Transverse colon (tissue), 4 donors: Measurements from ENCODE around the gene GLP1R. TPM values are rescaled to one million over a fixed set of nuclear protein-coding genes. Genes with fewer than 3 reads are reported as not detected.

Experiments used
- DNase-seq: peaks from one replicate; pipeline ENCODE4 v3.0.0-alpha.2; 2019
- H3K27ac ChIP-seq, 4 donors: fragments of 200-600 bp; sonication (generic); 2 replicates each; pipeline ENCODE4 v1.5.1; 2016 to 2018; ENCODE audit warnings: inconsistent platforms in 4 of 4
- H3K27me3 ChIP-seq: fragments of 200-600 bp; sonication (generic); 2 replicates; pipeline ENCODE4 v1.5.1; 2017; ENCODE audit warnings: inconsistent platforms
- H3K36me3 ChIP-seq, 4 donors: fragments of 200-600 bp; sonication (generic); 2 replicates each; pipeline ENCODE4 v1.5.1; 2017 to 2019; ENCODE audit warnings: inconsistent platforms in 4 of 4
- H3K4me1 ChIP-seq, 4 donors: fragments of 200-600 bp; sonication (generic); 2 replicates each; pipeline ENCODE4 v1.5.1; 2017 to 2020; ENCODE audit warnings: inconsistent platforms in 4 of 4
- H3K4me3 ChIP-seq, 4 donors: fragments of 200-600 bp; sonication (generic); 1 replicate in 1 of 4; 2 replicates in 3 of 4; pipeline versions ENCODE4 v1.5.1 to v1.6.1; 2017 to 2019; ENCODE audit warnings: inconsistent platforms in 4 of 4
- H3K9me3 ChIP-seq, 2 donors: fragments of 200-600 bp; sonication (generic); 2 replicates each; pipeline ENCODE4 v1.5.1; 2017 to 2019; ENCODE audit warnings: inconsistent platforms in 2 of 2
- EP300 ChIP-seq: sonication (generic); formaldehyde crosslinking; IDR thresholded peaks from one replicate; pipeline ENCODE4 v1.6.1; 2017; ENCODE audit warnings: antibody characterized with exemption, low read depth
- POLR2A ChIP-seq: fragments of 450-650 bp; IDR thresholded peaks from one replicate; pipeline ENCODE4 v1.6.1; 2016; ENCODE audit warnings: antibody characterized with exemption, mild to moderate bottlenecking, moderate library complexity
- POLR2AphosphoS5 ChIP-seq, 3 donors: sonication (generic); formaldehyde crosslinking; IDR thresholded peaks; one replicate each; pipeline ENCODE4 v1.6.1; 2016; ENCODE audit warnings: antibody characterized with exemption in 3 of 3
- WGBS, 2 donors: methylation state at CpG; one replicate each; pipeline ENCODE4 v1.1.5; 2018; ENCODE audit warnings: low coverage in 1 of 2; 5-methylcytosine and 5-hydroxymethylcytosine counted together
- in situ Hi-C, 4 donors: fragments of 200-750 bp; cut with MboI; loops; one replicate each; pipeline versions ENCODE4 v1.15.0 to v1.15.1; 2017; ENCODE audit warnings: low sequenced_read_pairs in 3 of 4, low pct_ligation_motif_present in 1 of 4, low pct_unique_long_range_greater_than_20kb in 1 of 4
- intact Hi-C: fragments of 100-400 bp; cut with DNase I; formaldehyde crosslinking; loops from one replicate; pipeline ENCODE4 v1.15.1; 2023; ENCODE audit warnings: low total_unique reads
- total RNA-seq, 4 donors: library from RNA; depleted of rRNA; stranded (reverse); fragments of >200 nt; gene quantifications; one replicate each; pipeline ENCODE4 v1.1.0, GENCODE V29; 2016
- TF ChIP-seq, protein P1 (sequence below), 5 experiments: fragments of 200-600 bp in 3 of 5; fragments of 450-650 bp in 2 of 5; sonication (generic) in 3 of 5; IDR thresholded peaks; 1 replicate in 2 of 5; 2 replicates in 3 of 5; pipeline ENCODE4 v1.5.1; 2016 to 2017; ENCODE audit warnings: antibody characterized with exemption in 5 of 5, inconsistent platforms in 3 of 5, mild to moderate bottlenecking in 2 of 5, moderate library complexity in 1 of 5

The GLP1R gene
- total RNA-seq, 4 donors from 2014 or later: not detected

DNA sequence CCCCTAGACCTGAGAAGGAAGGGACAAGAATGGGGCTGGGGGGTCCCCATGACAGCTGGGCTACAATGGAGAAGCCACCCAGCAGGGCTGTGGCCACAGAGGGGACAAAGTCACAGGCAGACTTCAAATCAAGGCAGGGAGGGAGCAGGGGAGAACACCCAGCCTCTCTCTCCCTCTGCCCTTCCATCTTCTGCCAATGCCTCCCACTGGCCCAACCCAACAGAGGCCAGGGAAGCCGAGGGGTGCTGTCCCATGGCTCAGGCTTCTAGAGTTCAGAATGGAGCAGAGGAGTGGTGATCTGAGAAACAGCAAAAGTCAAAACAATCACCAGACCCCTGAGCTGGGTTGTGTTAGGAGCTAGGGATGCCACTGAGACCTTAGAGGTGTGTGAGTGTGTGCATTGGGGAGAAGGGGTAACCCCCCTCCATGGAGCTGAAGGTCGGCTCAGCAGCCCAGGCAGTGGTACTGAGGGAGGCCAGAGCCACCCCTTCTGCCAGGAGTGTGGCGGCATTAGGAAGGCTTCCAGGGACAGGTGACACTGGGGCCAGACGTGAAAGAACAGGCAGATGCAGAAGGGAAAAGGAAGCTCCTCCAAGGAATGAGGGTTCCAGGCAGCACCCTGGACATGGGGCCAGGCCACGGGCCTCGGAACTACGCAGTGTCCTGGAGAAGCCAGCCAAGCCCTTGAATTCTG lies 12.0 kb downstream of the GLP1R start:
- no peak for DNase-seq
- 69 to 80% methylated on average over 1 to 7 of the region's 7 CpGs for WGBS, 2 donors
- intact Hi-C loops: no loop called here
- Histone ChIP-seq H3K27me3 (peaks cover 7% of the 10 kb centered on the region), H3K4me3 (no peak overlapping the region), H3K9me3 (no peaks in the 10 kb centered on the region), H3K27ac (no peak overlapping the region), H3K36me3 (no peaks in the 10 kb centered on the region), H3K4me1 (peaks cover 0 to 3% (median 1%) of the 10 kb centered on the region in 4 donors)
- in situ Hi-C loops: no loop called here
- TF ChIP-seq POLR2A (no peak), POLR2AphosphoS5 (IDR thresholded peaks at IDR 0.05) (no peak), EP300 (no peak)
- TF ChIP-seq, protein P1, sequence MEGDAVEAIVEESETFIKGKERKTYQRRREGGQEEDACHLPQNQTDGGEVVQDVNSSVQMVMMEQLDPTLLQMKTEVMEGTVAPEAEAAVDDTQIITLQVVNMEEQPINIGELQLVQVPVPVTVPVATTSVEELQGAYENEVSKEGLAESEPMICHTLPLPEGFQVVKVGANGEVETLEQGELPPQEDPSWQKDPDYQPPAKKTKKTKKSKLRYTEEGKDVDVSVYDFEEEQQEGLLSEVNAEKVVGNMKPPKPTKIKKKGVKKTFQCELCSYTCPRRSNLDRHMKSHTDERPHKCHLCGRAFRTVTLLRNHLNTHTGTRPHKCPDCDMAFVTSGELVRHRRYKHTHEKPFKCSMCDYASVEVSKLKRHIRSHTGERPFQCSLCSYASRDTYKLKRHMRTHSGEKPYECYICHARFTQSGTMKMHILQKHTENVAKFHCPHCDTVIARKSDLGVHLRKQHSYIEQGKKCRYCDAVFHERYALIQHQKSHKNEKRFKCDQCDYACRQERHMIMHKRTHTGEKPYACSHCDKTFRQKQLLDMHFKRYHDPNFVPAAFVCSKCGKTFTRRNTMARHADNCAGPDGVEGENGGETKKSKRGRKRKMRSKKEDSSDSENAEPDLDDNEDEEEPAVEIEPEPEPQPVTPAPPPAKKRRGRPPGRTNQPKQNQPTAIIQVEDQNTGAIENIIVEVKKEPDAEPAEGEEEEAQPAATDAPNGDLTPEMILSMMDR (IDR thresholded peaks at IDR 0.05): no peak

DNA sequence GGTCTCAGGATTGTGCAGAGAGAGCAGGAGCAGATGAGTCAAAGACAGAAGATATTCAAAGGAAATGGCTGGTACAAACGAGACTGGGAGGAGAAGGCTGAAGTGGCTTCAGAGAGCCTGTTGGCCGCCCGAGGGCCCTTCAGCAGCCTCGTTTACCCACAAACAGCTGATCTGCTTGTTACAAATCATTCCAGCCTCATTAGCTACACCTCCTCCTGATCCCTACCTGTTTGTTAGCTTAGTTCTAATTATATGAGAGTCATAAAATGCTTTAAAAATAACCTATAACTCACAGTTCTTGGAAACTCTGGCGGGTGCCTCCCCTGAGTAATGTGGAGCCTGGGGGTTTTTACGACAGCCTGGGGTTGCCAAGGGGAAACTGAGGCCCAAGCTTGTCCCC lies 12.6 kb downstream of the GLP1R start:
- Histone ChIP-seq H3K9me3 (no peaks in the 10 kb centered on the region), H3K27ac (no peak overlapping the region), H3K4me3 (no peak overlapping the region), H3K36me3 (no peaks in the 10 kb centered on the region), H3K4me1 (peaks cover 0 to 3% (median 1%) of the 10 kb centered on the region in 4 donors), H3K27me3 (peaks cover 7% of the 10 kb centered on the region)
- TF ChIP-seq EP300 (no peak), POLR2A (no peak), POLR2AphosphoS5 (IDR thresholded peaks at IDR 0.05) (no peak)
- TF ChIP-seq, protein P1 (IDR thresholded peaks at IDR 0.05): no peak
- WGBS, 2 donors: 20 to 33% methylated on average over 4 to 6 of the region's 6 CpGs
- in situ Hi-C loops (no loop called here), intact Hi-C loops (no loop called here)
- no peak for DNase-seq

DNA sequence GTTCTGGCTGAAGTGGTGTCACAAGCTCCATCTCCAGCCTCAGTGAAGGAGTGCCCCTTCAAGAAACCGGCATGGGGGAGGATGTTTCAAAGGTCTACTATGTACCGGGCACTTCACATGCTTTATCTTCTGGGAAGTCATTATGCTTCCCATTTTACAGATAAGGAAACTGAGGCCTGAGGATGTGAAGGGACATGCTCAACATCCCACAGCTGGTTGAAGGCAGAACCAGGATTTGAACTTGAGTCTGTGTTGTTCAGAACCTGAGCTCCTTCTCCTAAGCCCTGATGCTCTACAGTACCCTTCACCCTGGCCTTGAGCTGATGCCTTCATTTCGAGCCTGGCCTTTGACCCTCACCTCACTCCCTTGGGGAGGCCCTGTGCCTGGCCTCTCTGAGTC lies 13.0 kb downstream of the GLP1R start:
- H3K4me1 ChIP-seq: peaks cover 0 to 3% (median 1%) of the 10 kb centered on the region in 4 donors
- 56% methylated on average over 3 of the region's 3 CpGs; no CpG with 5 or more reads in 1 of the 2 donors for WGBS, 2 donors
- in situ Hi-C loops: no loop called here
- DNase-seq: no peak
- intact Hi-C loops: no loop called here
- no peaks in the 10 kb centered on the region for H3K9me3 ChIP-seq
- no peak for TF ChIP-seq EP300
- no peak for TF ChIP-seq POLR2AphosphoS5 (IDR thresholded peaks at IDR 0.05)
- TF ChIP-seq, protein P1 (IDR thresholded peaks at IDR 0.05): no peak
- TF ChIP-seq POLR2A: no peak
- H3K27ac ChIP-seq: no peak overlapping the region
- no peak overlapping the region for H3K4me3 ChIP-seq
- peaks cover 7% of the 10 kb centered on the region for H3K27me3 ChIP-seq
- H3K36me3 ChIP-seq: no peaks in the 10 kb centered on the region

DNA sequence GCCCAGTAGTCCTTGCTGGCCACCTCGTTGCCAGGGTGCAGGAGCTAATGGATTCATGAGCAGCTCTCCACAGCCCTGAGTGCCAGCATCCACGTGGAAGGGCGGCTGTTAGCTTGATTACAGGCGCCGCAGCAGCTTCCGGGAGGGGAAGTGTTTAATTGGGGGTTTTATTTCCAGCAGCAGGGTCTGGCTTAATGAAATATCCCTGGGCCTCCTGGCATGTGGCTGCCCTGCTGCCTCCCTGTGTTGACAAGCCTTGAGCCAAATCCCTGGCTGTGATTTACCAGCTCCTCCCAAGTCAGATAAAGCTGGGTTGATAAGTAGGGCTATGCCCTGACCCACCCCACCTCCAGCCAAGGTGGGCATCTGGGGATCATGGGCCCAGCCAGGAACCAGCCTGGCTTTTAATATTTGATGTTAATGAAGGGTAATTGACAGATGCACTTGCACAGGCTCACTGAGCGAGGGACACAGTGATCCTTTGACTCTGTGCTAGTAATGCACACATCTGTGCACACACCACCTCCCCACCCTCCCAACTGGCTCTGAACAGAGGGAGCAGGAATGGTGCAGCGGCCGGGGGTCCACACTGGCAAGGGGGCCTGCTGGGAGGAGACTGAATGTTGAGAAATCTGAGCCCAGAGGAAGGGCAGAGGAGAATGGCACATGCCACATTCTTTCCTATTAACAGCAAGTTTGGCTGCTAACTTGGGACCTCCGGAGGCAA lies 13.6 kb downstream of the GLP1R start:
- H3K9me3 ChIP-seq: no peaks in the 10 kb centered on the region
- no peak overlapping the region for H3K4me3 ChIP-seq
- peaks cover 7% of the 10 kb centered on the region for H3K27me3 ChIP-seq
- intact Hi-C loops (no loop called here), in situ Hi-C loops (no loop called here)
- H3K36me3 ChIP-seq: no peaks in the 10 kb centered on the region
- H3K4me1 ChIP-seq: peaks cover 0 to 3% (median 1%) of the 10 kb centered on the region in 4 donors
- no peak overlapping the region for H3K27ac ChIP-seq
- WGBS, 2 donors: 49 to 60% methylated on average over 1 to 9 of the region's 10 CpGs
- TF ChIP-seq EP300 (no peak), POLR2AphosphoS5 (IDR thresholded peaks at IDR 0.05) (no peak), POLR2A (no peak)
- TF ChIP-seq, protein P1 (IDR thresholded peaks at IDR 0.05): no peak
- DNase-seq: no peak
